Duodenal mucosa (tissue), 2 donors: Measurements from ENCODE around the gene HECTD4.

Experiments
- H3K27ac ChIP-seq: one replicate; pipeline ENCODE4 v1.7.0; 2013; ENCODE audit warnings: low read depth, low read length
- H3K27me3 ChIP-seq, 2 donors: one replicate each; pipeline ENCODE4 v1.7.0; 2013; ENCODE audit warnings: low read length in 2 of 2, control low read depth in 1 of 2; ENCODE audit not compliant: insufficient read depth in 2 of 2, control insufficient read depth in 1 of 2
- H3K36me3 ChIP-seq, 2 donors: one replicate each; pipeline ENCODE4 v1.7.0; 2013; ENCODE audit warnings: low read length in 2 of 2, control low read depth in 1 of 2; ENCODE audit not compliant: insufficient read depth in 2 of 2, control insufficient read depth in 1 of 2
- H3K4me1 ChIP-seq, 2 donors: one replicate each; pipeline ENCODE4 v1.7.0; 2013; ENCODE audit warnings: low read length in 2 of 2, control low read depth in 1 of 2; ENCODE audit not compliant: insufficient read depth in 2 of 2, control insufficient read depth in 1 of 2
- H3K4me3 ChIP-seq, 2 donors: one replicate each; pipeline ENCODE4 v1.7.0; 2013; ENCODE audit warnings: low read length in 2 of 2, low read depth in 1 of 2
- H3K9ac ChIP-seq, 2 donors: one replicate each; pipeline ENCODE4 v1.7.0; 2013; ENCODE audit warnings: low read length in 2 of 2, low read depth in 1 of 2
- H3K9me3 ChIP-seq, 2 donors: one replicate each; pipeline ENCODE4 v1.7.0; 2013; ENCODE audit warnings: low read length in 2 of 2, control low read depth in 1 of 2; ENCODE audit not compliant: control insufficient read depth in 1 of 2

Gene HECTD4

GRCh38 chr12:112190231-112191025 is 191.8 kb downstream of the HECTD4 start:
- H3K9ac ChIP-seq: no peak overlapping the region
- H3K36me3 ChIP-seq: peaks cover 29 to 71% of the 10 kb centered on the region in 2 donors
- no peak overlapping the region for H3K27ac ChIP-seq
- H3K27me3 ChIP-seq: no peaks in the 10 kb centered on the region
- no peaks in the 10 kb centered on the region for H3K9me3 ChIP-seq
- no peak overlapping the region for H3K4me3 ChIP-seq
- H3K4me1 ChIP-seq: peaks cover 0 to 7% of the 10 kb centered on the region in 2 donors

GRCh38 chr12:112188130-112188830 is 194.0 kb downstream of the HECTD4 start:
- Histone ChIP-seq H3K9me3 (no peaks in the 10 kb centered on the region), H3K27me3 (no peaks in the 10 kb centered on the region), H3K36me3 (peaks cover 18 to 71% of the 10 kb centered on the region in 2 donors), H3K4me3 (no peak overlapping the region), H3K9ac (no peak overlapping the region), H3K4me1 (peaks cover 0 to 7% of the 10 kb centered on the region in 2 donors), H3K27ac (no peak overlapping the region)

GRCh38 chr12:112185093-112185923 is 196.9 kb downstream of the HECTD4 start:
- Histone ChIP-seq H3K27ac (no peak overlapping the region), H3K27me3 (no peaks in the 10 kb centered on the region), H3K4me1 (peaks cover 0 to under 1% of the 10 kb centered on the region in 2 donors), H3K9me3 (no peaks in the 10 kb centered on the region), H3K9ac (no peak overlapping the region), H3K4me3 (no peak overlapping the region), H3K36me3 (peaks cover 15 to 52% of the 10 kb centered on the region in 2 donors)

DNA sequence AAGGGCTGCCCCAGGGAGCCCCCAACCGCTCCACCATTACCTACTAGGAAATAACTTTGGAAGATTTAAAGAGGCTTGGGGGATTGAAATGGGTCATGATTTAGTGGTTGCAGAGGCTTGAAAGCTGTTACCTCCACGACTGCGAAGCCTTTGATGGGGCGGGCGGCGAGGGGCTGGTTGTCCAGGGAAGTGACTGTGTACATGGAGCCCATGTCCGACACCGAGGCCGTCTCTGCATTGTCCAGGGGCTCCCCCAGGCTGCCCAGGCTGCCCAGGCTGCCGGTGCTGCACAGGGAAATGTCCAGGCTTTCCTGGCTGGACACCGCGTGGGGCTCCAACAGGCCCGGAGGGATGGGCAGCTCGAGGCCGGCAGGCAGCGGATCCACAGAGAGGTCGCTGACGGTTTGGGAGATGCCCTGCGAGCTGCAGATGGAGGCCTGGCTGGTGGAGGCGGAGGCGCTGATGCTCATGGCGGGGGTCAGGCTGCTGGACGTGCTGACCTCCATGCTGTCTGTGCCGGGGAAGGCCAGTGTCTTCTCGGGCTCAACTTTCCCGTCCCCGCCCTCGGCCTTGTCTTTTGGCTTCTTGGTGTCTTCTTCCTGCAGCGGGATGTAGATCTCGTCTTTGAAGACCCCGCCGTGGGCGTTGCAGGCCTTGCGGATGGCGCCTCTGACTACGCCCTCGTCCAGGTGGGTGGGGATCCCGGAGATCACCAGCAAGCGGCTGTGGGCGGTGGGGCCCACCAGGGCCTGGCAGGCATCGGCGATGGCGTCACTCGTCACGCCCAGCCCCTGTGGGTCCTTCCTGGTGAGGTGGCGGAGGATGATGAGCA is 198.0 kb downstream of the HECTD4 start:
- Histone ChIP-seq H3K4me1 (no peaks in the 10 kb centered on the region), H3K9me3 (no peaks in the 10 kb centered on the region), H3K27ac (no peak overlapping the region), H3K9ac (no peak overlapping the region), H3K36me3 (peaks cover 19 to 49% of the 10 kb centered on the region in 2 donors), H3K27me3 (no peaks in the 10 kb centered on the region), H3K4me3 (no peak overlapping the region)

DNA sequence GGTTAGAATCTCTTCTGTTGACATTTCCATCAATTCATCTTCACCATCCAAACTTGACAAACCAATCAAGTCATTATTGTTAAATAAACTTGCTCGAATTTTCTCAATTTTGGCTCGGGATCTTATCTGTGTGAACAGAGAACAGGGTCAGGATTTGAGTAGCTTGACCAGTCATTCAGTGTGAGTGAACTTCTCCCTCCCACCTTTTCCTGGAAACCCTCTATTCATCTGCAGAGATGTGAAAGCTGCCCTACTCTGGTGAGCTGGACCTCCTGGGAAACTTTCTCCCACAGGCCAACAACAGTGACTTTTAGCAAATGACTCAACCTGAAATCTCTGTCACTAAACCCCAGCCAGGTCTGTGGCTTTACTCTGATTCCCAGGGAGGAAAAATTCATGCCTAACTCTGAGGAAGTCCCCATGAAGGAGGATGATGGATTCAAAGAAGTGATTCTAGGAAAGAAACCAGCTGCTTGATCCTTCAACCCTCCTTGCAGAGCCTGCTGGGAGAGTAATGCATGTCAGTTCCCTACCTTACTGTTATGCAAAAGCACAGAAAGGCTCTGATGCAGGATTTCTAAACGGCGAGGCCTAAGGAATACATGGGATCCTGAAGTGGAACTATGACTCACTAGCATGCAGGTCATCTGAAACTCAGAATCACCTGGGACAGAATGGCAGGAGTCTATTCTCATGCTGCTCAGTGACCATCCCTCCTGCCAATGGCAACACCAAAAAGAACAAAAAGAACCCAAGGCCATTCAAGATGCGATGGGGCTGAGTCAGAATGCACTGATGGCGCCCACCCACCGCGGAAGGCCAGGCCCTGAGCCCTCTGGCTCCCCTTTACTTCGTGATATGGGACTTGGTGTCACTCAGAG is 198.8 kb downstream of the HECTD4 start:
- no peaks in the 10 kb centered on the region for H3K27me3 ChIP-seq

GRCh38 chr12:112182499-112182898 is 199.7 kb downstream of the HECTD4 start:
- Histone ChIP-seq H3K4me1 (no peaks in the 10 kb centered on the region), H3K9me3 (no peaks in the 10 kb centered on the region), H3K9ac (no peak overlapping the region), H3K4me3 (no peak overlapping the region), H3K27ac (no peak overlapping the region), H3K36me3 (peaks cover 25 to 56% of the 10 kb centered on the region in 2 donors), H3K27me3 (no peaks in the 10 kb centered on the region)

More for the DNA sequence above, 198.8 kb downstream of the HECTD4 start:
- Histone ChIP-seq H3K27ac (no peak overlapping the region), H3K36me3 (peaks cover 22 to 50% of the 10 kb centered on the region in 2 donors), H3K9ac (no peak overlapping the region), H3K4me3 (no peak overlapping the region), H3K9me3 (no peaks in the 10 kb centered on the region), H3K4me1 (no peaks in the 10 kb centered on the region)

DNA sequence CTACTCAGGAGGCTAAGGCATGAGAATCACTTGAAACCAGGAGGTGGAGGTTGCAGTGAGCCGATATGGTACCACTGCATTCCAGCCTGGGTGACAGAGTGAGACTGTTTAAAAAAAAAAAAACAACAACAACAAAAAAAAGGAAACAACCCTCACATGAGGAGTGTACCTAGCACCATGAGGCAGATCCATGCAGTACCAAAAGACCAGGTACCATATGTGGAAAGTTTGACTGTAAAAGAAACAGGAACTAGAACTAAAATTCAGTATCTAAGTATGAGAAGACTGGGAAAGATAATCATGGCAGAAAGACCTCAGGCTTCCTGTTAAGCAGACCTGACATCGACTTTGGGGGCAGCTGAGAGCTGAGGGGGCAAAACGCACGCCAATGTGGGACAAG is 201.8 kb downstream of the HECTD4 start:
- H3K9ac ChIP-seq: no peak overlapping the region
- no peaks in the 10 kb centered on the region for H3K27me3 ChIP-seq
- H3K4me3 ChIP-seq: no peak overlapping the region
- H3K9me3 ChIP-seq: no peaks in the 10 kb centered on the region
- peaks cover 35 to 68% of the 10 kb centered on the region in 2 donors for H3K36me3 ChIP-seq
- no peaks in the 10 kb centered on the region for H3K4me1 ChIP-seq
- no peak overlapping the region for H3K27ac ChIP-seq

- Histone ChIP-seq H3K9me3 (no peaks in the 10 kb centered on the region), H3K9ac (no peak overlapping the region), H3K4me1 (no peaks in the 10 kb centered on the region), H3K36me3 (peaks cover 39 to 68% of the 10 kb centered on the region in 2 donors), H3K27me3 (no peaks in the 10 kb centered on the region), H3K4me3 (no peak overlapping the region), H3K27ac (no peak overlapping the region)
These were observed 202.3 kb downstream of the HECTD4 start for GRCh38 chr12:112179916-112180315.

DNA sequence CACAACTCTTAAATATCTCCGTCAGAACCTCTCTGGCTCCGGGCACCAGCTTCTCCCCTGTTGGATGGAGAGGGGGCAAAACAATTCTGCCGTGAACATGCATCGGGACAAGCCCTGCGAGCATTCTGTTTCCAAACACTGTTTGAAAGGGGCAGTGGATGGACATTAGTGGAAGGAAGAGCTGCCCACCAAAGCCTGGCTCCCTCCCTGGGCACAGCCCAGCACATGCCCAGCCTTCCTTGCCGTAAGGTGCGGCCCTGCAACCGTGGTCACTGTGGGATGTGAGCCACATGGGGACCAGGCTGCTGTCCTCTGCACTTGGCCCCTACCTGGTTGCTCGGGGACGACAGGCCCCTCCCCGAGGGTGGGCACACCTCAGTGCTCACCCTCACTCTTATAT is 202.9 kb downstream of the HECTD4 start:
- H3K27me3 ChIP-seq: no peaks in the 10 kb centered on the region
- H3K4me1 ChIP-seq: no peaks in the 10 kb centered on the region
- H3K27ac ChIP-seq: no peak overlapping the region
- H3K4me3 ChIP-seq: no peak overlapping the region
- no peak overlapping the region for H3K9ac ChIP-seq
- no peaks in the 10 kb centered on the region for H3K9me3 ChIP-seq
- H3K36me3 ChIP-seq: peaks cover 42 to 67% of the 10 kb centered on the region in 2 donors
